Measurements from ENCODE around the gene LMCD1.

The LMCD1 gene

GRCh38 chr3:8623741-8624140 lies 122.1 kb downstream of the LMCD1 start:
- TF ChIP-seq TAF1 (IDR thresholded peaks at IDR 0.05; ENCODE audit: borderline replicate concordance, insufficient read depth, low read length) (no peak), SIN3A (IDR thresholded peaks at IDR 0.05; ENCODE audit: borderline replicate concordance, insufficient read depth, low read length) (no peak), REST (IDR thresholded peaks at IDR 0.05; ENCODE audit: insufficient read depth in 1 of 2, low read depth in 2 of 2, low read length in 2 of 2) (no peak), POLR2AphosphoS5 (IDR thresholded peaks at IDR 0.05; ENCODE audit: low read depth, low read length) (no peak), FOXP2 (optimal IDR thresholded peaks at IDR 0.05; ENCODE audit: borderline replicate concordance, extremely low read depth, extremely low read length, insufficient read depth) (no peak)

Measured in PFSK-1 (cell line).